Mammary epithelial cell (primary cell): ENCODE measurements around the gene NFXL1.

Experiments used
- CTCF ChIP-seq, 2 donors: IDR thresholded peaks in 1 of 2; conservative IDR thresholded peaks in 1 of 2; 2 replicates each; pipeline ENCODE4 v1.5.1; 2011 to 2012; ENCODE audit warnings: inconsistent platforms in 2 of 2, low read length in 2 of 2, mild to moderate bottlenecking in 2 of 2, control low read depth in 1 of 2, low read depth in 1 of 2; ENCODE audit not compliant: insufficient read depth in 1 of 2; ENCODE audit errors: extremely low read depth in 1 of 2
- EZH2 ChIP-seq: IDR thresholded peaks from 2 replicates; pipeline ENCODE4 v1.6.1; 2012; ENCODE audit warnings: low read length, inconsistent platforms, borderline replicate concordance

- TF ChIP-seq CTCF (conservative IDR thresholded peaks at IDR 0.05 in 1 of 2, IDR thresholded peaks at IDR 0.05 in 1 of 2; ENCODE audit: extremely low read depth in 1 of 2, insufficient read depth in 1 of 2, low read depth in 1 of 2, low read length in 2 of 2) (no peak), EZH2 (no peak)
Observed at GRCh38 chr4:47801481-47802002, 112.8 kb downstream of the NFXL1 start.
